Tibial artery (tissue), 4 donors: ENCODE results near the gene RASSF1.

ENCODE experiments used
- DNase-seq, 2 donors: peaks; one replicate each; pipeline ENCODE4 v3.0.0-alpha.2; 2019
- H3K27ac ChIP-seq, 2 donors: fragments of 200-600 bp; sonication (generic) in 1 of 2; 1 replicate in 1 of 2; 2 replicates in 1 of 2; pipeline ENCODE4 v1.5.1; 2018 to 2019; ENCODE audit warnings: mild to moderate bottlenecking in 1 of 2
- H3K27me3 ChIP-seq, 2 donors: fragments of 200-600 bp; sonication (generic) in 1 of 2; one replicate each; pipeline versions ENCODE4 v1.5.1 to v1.6.0; 2016 to 2019
- H3K36me3 ChIP-seq, 3 donors: fragments of 200-600 bp; sonication (generic) in 2 of 3; one replicate each; pipeline ENCODE4 v1.5.1; 2016 to 2019; ENCODE audit warnings: mild to moderate bottlenecking in 2 of 3
- H3K4me1 ChIP-seq, 4 donors: fragments of 200-600 bp; sonication (generic) in 2 of 4; 1 replicate in 3 of 4; 2 replicates in 1 of 4; pipeline ENCODE4 v1.5.1; 2016 to 2019
- H3K4me3 ChIP-seq, 2 donors: fragments of 200-600 bp; sonication (generic) in 1 of 2; 1 replicate in 1 of 2; 2 replicates in 1 of 2; pipeline ENCODE4 v1.5.1; 2018 to 2019; ENCODE audit warnings: mild to moderate bottlenecking in 2 of 2
- H3K9me3 ChIP-seq, 3 donors: fragments of 200-600 bp; sonication (generic) in 1 of 3; one replicate each; pipeline ENCODE4 v1.5.1; 2016 to 2019
- intact Hi-C: fragments of 100-400 bp; cut with DNase I; formaldehyde crosslinking; loops from one replicate; pipeline ENCODE4 v1.15.0; 2023; ENCODE audit warnings: low total_unique reads
- TF ChIP-seq, protein P1 (sequence below), 2 experiments: fragments of 200-600 bp in 1 of 2; fragments of 450-650 bp in 1 of 2; IDR thresholded peaks; one replicate each; pipeline ENCODE4 v1.5.1; 2017 to 2019; ENCODE audit warnings: antibody characterized with exemption in 2 of 2, mild to moderate bottlenecking in 1 of 2, moderate library complexity in 1 of 2

The RASSF1 gene

DNA sequence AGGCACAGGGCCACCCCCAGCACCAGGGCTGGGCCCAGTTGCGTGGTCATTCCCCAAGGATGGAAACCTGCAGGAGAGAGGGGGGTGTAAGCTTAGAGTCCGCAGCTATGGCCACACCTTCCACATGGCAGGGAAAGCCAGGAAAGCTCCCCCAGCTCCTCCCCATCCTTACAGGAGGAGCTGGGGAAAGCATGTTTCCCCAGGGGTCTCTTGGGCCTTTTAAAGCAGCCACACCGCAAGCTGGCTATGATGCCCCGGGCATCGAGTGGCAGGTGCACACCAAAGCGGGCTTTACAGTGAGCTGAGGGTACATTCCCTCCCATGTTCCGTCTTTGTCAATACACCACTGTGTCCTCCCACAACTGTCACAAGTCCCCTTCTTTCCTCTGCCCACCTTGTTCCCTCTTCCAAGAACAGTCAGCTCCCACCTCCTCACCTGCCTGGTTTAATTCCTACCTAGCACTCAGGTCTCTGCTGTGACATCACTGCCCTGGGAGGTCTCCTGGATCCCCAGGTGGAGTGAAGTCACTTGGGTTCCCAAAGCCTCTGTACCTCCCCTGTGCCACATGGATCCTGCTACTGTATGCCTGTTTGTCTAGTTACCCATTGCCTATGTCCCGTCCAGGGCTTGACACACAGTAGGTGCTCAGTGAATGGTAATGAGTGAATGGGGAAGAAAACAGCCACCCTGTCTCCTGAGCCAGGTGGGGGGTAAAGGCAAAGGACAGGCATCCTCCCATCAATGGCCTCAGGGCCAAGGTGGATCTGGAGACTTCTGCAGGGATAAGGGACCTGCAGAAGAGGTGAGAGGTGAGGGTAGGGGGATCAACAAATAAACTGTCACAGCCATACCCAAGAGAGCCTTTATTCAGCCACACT lies 44.8 kb downstream of the RASSF1 start:
- intact Hi-C loops = no loop called here
- Histone ChIP-seq H3K4me1 (peaks cover 8 to 47% (median 45%) of the 10 kb centered on the region in 4 donors), H3K9me3 (no peaks in the 10 kb centered on the region), H3K27ac (no peak overlapping the region), H3K36me3 (peaks cover 0 to 9% (median 0%) of the 10 kb centered on the region in 3 donors), H3K27me3 (no peaks in the 10 kb centered on the region), H3K4me3 (no peak overlapping the region)
- no peak for DNase-seq
- TF ChIP-seq, protein P1, sequence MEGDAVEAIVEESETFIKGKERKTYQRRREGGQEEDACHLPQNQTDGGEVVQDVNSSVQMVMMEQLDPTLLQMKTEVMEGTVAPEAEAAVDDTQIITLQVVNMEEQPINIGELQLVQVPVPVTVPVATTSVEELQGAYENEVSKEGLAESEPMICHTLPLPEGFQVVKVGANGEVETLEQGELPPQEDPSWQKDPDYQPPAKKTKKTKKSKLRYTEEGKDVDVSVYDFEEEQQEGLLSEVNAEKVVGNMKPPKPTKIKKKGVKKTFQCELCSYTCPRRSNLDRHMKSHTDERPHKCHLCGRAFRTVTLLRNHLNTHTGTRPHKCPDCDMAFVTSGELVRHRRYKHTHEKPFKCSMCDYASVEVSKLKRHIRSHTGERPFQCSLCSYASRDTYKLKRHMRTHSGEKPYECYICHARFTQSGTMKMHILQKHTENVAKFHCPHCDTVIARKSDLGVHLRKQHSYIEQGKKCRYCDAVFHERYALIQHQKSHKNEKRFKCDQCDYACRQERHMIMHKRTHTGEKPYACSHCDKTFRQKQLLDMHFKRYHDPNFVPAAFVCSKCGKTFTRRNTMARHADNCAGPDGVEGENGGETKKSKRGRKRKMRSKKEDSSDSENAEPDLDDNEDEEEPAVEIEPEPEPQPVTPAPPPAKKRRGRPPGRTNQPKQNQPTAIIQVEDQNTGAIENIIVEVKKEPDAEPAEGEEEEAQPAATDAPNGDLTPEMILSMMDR (IDR thresholded peaks at IDR 0.05) = no peak

DNA sequence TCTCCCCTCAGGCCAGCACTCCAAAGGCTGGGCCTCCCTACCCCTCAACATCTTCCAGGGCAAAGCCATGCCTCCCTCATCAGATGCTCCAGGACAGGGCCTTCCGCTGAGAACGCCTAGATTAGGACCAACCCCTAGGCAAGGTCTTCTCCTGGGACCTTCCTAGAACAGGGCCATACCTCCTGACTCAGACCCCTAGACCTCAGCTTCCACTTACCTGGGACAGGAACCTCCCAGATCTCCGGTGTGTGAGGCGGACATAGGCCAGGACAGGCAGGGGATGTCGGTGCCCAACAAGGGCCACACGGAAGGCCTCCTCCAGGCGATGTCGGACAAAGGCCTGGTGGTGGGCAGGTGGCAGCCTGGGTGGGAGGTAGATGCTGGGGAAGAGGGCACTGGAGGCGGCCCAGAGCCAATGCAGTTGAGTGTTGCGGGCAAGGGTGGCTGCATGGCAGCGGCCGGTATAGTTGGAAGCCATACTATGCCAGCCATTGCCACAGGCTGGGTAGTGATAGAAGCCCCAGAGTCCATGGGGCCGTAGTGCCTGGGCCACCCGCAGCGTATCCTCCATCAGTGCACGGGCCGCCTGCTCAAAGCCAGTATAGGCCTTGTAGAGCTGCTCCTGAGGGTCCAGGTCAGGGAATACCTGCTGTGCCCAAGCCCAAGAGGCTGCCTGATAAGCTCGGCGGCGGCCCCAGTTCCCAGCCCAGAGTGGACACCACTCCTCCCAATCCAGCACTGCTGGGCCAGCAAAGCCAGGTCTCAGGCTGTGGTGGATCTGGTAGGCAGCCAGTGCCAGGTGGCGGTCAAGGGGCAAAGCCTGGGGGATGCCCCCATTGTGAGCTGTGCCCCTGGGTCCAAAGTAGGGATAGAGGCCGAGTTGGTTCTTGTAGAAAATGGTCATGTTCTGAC lies 45.9 kb downstream of the RASSF1 start:
- Histone ChIP-seq H3K4me3 (no peak overlapping the region), H3K9me3 (no peaks in the 10 kb centered on the region), H3K27ac (no peak overlapping the region), H3K36me3 (peaks cover 5 to 18% (median 7%) of the 10 kb centered on the region in 3 donors), H3K27me3 (no peaks in the 10 kb centered on the region), H3K4me1 (peaks cover 0 to 43% (median 36%) of the 10 kb centered on the region in 4 donors)
- no peak for DNase-seq
- intact Hi-C loops = no loop called here
- TF ChIP-seq, protein P1 (IDR thresholded peaks at IDR 0.05) = no peak

DNA sequence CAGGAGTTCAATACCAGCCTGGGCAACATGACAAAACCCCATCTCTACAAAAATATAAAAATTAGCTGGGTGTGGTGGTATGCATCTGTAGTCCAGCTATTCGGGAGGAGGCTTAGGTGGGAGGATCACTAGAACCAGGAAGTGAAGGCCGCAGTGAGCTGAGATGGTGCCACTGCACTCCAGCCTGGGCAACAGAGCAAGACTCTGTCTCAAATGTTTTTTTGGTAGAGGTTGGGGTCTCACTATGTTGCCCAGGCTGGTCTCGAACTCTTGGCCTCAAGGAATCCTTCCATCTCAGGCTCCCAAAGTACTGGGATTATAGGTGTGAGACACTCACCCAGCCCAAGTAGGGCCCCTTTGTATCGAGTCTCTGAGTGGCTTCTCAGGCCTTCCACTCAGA lies 46.5 kb downstream of the RASSF1 start:
- peaks cover 7 to 24% (median 13%) of the 10 kb centered on the region in 3 donors for H3K36me3 ChIP-seq
- intact Hi-C loops = no loop called here
- no peak overlapping the region for H3K4me3 ChIP-seq
- no peak overlapping the region for H3K27ac ChIP-seq
- TF ChIP-seq, protein P1 (IDR thresholded peaks at IDR 0.05) = no peak
- peaks cover 0 to 41% (median 35%) of the 10 kb centered on the region in 4 donors for H3K4me1 ChIP-seq
- DNase-seq = no peak
- no peaks in the 10 kb centered on the region for H3K9me3 ChIP-seq
- H3K27me3 ChIP-seq = no peaks in the 10 kb centered on the region

DNA sequence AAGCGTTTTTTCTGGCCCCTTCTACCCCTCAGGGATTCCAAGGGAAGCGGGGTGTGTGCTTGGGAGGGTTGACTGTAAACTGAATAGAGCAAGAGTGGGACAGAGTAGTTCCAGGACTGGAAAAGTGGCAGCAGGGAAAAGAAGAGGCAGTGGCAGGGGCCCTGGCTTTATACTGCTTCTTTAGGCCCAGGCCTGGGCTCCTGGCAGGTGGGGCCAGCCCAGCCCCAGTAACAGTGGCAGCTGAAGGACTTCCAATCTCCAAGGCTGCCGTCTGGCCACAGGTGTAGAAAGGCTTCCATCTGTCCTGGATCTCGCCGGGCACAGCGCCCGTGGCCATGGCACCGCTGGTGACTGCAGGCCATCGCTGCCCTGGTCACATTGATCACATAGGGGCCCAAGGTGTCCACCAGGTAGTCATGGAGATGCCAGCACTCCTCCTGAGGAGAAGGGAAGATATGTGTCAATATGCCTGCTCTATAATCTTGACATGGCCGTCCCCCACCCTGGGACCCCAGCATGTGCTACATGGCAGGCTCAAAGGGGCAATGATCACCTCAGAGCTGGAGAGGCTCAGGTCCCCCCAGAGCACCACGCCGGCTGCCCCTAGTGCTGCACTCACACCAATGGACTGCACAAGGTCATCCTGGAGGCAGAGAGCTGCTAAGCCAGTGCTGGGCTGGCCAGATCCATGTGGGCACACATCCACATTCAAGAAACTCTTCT lies 47.4 kb downstream of the RASSF1 start:
- Histone ChIP-seq H3K4me1 (peaks cover 0 to 34% (median 28%) of the 10 kb centered on the region in 4 donors), H3K9me3 (no peaks in the 10 kb centered on the region), H3K36me3 (peaks cover 14 to 33% (median 22%) of the 10 kb centered on the region in 3 donors), H3K27me3 (no peaks in the 10 kb centered on the region), H3K27ac (peak overlapping the region; percentile 92 to 96), H3K4me3 (peak overlapping the region in 1 of 2 donors; percentile 100)
- TF ChIP-seq, protein P1 (IDR thresholded peaks at IDR 0.05) = no peak
- DNase-seq = peak in 1 of 2 donors; percentile 68
- intact Hi-C loops = no loop called here
